Stimulated activated CD4-positive, alpha-beta T cell treated with anti-CD3 and anti-CD28 coated beads, TNF-alpha, amount 100 ng/mL, for 24 hours (primary cell): ENCODE results near the gene PTPRR.

Source experiments
- DNase-seq, 3 experiments: peaks; one replicate each; pipeline ENCODE4 v3.0.0-alpha.2; 2020; ENCODE audit warnings: low read depth in 3 of 3

The PTPRR gene

DNA sequence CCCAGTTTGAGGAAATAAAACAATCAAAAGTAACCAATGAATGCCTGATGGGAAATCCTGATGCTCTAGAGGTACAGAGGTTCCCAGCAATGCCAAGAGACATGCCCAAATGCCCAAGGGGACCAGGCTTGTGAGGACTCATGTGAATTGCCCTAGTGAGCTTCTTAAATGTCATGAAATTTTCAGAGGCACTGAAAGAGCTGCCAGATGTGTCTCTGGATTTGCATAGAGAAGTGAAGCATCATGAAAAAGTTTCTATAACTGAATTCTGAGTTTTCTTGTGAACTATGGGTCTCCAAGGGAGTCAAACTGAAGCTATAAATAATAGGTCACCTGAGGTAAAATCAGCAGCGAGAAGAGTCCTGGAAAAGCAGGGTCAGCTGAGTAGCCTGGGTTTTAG, 9.9 kb downstream of the PTPRR start:
- no peak for DNase-seq

DNA sequence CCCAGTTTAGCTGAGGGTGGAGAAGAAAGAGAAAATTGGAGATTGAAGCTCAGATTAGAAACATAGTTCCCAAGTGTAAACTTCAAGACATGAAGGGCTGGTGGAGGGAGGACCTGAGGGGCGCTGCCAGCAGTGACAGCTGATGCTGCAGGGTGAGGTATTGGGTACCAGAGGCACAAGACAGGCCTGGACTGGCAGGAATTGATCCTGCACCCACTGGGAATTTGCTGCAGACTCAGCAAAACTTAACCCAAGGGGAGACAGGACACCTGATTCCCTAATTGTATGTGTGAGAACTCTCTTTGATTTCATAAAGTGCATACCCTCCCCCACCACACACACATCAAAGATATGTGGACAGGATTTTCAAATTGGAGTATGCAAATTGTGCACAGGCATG, 11.6 kb downstream of the PTPRR start:
- no peak for DNase-seq

DNA sequence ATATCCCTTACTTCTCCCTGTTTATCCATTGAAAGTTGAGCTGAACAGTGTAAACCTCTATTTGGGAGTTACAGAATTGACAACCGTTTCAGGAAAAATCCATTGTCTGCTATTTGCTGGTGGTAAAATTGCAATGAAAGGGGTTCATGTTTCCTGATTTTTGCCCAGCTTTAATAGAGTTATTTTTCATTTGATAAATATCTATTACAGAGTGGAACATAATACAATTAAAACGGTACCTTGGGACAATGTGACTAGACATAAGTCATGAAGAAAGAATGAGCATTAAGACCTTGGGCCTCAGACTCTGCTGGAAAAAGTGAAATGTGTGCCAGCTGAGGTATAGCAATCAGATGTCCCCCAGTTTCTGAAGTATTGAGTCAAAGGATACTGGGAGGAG, 13.1 kb downstream of the PTPRR start:
- DNase-seq, result no peak

DNA sequence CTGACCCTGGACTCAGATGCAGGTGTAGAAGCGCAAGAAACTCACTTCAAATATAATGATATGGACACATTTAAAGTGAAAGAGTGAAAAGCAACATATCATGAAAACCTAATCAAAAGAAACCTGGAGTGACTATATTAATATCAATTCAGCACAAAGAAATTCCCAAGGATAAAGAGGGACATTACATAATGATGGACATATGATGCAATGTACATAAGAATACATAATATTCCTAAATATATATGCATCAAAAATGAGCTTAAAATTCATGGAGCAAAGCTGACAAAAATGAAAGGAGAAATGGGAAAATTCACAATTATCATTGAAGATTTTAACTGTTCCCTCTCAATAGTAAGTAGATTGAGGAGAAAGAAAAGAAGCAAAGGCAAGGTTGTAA, 24.6 kb downstream of the PTPRR start:
- no peak for DNase-seq

DNA sequence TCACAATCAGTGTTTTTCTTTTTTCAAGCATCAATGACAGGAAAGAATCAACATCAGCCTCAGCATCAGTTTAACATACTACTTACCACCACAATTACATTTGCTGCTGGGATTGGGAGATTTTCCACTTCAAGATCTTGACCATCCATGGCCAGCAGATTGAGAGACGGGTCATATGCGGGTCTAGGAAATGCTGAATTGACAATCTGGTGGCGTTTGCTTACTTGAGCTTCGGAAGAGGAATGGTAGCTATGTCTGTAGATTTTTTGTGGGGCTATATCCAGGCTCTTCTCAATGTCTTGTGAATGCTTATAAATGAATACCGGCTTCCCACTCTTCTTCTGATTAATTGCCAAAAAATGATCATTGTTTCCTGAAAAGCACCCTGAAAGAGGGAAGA, 27.9 kb downstream of the PTPRR start:
- DNase-seq, result no peak

DNA sequence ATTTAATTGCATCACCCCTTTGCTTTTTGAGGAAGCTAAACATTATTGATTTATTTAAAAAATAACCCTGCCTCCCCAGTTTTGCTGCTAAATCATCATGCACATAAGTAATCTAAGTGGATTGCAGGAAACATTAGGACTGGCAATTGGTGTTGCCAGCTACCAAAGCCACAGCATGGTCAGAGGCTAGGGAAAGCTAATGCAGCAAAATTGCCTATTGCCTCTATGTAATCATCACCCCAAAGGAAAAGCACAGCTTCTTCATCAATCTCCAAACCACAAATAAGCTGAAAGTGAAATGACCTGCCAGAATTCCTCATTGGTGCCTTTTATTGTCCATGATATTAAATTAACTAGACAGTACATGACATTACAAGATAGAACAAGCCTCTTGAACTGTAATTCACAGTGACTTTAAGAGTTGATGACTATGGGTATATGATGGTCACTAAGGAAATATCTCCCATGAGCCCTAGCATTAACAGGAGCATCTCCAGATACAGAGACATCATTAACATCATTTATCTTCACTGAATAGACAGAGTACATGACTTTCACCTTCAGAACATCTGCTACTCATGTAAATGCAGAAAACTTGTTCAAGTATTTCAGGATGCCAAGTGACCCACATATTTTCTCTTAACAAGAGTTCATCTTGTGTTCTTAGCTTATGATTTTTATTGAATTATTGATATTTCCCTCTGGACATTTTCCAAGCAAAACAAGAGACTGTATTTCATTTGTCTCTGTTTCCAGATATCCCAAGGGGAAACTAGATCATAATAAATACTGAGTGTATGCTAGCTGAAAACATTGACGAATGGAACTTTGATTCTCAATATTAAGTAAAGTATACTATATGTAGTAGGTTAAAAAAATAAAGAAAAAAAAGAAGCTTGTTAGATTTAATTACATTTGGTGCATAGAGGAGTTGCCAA, 29.4 kb downstream of the PTPRR start:
- DNase-seq, result no peak

DNA sequence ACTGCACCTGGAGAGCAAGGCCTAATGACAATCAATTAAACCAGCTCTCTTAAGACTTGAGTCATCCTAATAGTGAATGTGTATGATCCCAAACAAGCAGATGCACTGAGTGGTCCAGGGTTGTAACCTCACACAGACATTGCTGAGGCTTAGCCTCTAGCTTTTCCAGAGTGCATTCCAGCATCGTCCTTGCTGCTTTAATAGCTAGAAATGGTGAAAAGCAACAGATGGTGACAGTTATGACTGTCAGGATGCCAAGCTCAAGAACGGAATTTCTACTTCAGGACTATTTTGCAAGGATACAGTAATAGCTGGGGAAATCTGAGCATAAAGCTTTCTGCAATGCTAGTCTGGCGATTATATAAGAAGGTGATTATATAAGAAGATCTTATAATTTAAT, 34.6 kb downstream of the PTPRR start:
- no peak for DNase-seq

DNA sequence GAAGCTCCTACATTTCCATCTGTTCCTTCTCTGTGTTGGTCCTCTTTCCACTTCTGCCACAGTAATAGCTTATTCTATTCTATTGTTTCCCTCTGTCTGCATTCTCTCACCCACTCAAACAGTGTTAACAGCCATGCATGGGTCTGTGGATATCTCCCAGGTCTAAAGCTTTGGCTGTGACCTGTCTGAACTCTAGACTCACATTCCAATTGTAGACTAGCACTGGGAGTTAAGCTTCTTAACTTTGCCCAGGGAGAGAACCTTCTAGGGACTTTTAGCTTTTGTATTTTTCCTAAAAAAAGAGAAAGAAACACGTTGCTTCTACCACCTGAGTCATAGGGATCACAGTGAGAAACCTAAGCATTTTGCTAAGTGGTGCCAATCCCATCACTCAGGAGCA, 36.7 kb downstream of the PTPRR start:
- DNase-seq, result no peak

DNA sequence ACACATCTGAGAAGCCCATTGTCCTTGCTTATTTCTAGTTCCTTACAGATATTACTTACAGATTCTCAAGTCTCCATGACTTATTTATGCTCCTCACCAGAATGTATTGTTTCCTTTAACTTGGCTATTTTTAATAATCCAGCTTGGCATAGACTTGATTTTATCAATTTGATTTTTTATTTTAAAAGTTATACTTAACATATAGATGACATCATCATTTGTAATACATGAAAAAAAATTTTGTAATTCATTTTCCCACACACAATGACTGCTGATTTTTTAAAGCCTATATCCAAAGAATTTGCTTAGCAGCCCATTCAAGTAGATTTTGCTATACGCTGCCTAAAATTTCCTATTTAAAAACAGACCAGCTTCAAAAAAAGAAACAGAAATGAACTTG, 39.8 kb downstream of the PTPRR start:
- DNase-seq, result no peak

DNA sequence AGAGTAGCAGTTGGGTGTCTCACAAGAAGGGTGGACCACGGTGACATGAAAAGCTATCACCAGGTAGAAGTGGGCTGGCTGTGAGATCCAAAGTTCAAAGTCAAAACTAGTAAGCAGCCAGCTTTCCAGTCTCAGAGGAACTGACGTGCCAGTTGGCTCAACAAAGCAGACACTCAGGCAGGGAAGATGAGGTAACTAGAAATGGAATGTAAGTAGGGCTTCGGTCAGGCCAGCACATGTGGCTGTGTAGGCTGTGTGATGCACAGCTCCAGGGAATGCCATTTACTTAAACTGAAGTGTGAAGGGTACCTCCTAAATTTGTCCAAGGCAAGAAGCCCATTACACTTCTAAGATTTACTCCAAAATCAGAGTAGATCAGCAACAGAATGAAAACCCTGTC, 43.6 kb downstream of the PTPRR start:
- DNase-seq, result no peak

DNA sequence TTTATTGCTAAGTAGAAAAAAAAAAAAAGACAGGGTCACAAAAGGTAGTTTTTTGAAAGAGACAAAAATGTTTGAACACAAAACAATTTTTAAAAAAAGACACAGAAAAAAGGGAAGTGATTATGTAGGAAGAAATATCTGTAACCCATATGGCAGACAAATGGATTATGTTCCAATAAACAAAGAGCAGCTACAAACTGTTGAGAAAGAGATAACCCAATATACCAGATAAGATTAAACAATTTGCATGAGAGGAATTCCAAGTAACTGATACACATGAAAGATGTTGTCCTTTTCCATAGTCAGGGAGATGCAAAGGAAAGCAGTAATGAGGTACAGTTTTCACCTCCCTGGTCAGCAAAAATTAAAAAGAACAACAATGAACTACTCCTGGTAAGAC, 44.9 kb downstream of the PTPRR start:
- DNase-seq, result no peak

DNA sequence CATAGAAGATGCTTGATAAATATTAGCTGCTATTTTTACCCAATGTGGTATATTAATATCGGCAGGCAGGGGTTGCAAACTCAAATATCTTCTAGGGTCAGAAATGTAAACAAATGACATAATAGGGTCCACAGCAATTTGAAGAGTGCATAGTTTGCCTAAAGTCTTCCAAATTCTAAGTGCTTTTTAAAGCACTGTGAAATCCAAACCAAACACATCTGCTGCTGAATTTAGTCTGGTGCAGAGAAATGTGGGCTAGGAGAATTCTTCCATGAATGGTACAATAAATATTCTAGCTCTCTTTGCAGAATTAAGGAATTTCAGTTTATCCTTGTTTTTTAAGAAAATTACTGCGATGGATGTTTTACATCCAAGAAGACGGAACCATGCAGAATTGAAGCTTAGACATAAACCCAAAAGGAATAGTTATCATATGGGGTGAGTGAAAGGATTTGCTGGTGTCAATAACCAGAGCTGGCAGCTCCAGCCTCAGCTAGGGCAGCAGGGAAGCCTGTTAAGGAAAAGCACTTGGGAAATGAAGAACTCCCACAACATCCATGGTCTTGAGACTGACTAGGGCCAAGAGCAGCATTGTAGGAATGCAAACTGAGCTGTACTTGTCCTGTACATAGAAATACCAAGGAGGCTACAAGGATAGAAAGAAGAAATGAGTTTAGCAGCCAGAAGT, 65.5 kb downstream of the PTPRR start:
- no peak for DNase-seq

DNA sequence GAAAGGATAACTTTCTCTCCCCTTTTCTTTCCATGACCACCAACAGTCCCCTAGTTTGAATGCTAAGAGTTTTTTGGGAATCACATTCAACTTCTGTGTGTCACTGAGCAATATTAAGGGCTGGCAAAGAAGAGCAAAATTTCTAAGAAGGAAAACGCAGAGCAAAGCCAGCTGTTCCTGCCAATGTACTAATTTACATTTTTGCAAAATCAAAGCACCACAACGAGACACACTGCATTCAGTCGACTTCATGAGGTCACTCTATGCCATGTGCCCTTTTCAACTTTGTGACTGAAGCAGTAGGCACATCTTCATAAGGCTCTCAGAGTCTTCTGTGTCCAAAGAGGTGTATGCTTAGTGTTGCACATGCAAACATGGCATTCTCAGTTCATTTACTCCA, 66.4 kb downstream of the PTPRR start:
- DNase-seq, result no peak

DNA sequence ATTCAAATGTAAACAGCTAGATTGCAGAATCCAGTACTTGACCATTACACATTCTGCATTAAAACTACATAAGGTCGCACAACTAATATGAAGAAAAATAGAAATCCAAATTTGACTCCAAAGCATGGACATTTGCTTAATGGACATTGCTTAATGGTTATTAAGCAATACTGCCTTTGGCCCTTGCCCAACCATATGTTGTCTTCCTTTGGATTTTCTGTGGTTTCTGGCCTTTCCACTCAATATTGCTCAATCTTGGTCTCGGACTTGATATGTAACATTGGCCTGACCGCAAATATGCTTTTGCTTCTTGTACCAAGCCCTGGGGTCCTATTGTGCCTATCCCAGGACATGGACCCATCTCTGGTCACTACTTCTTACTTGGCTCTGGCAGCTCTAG, 67.2 kb downstream of the PTPRR start:
- no peak for DNase-seq

DNA sequence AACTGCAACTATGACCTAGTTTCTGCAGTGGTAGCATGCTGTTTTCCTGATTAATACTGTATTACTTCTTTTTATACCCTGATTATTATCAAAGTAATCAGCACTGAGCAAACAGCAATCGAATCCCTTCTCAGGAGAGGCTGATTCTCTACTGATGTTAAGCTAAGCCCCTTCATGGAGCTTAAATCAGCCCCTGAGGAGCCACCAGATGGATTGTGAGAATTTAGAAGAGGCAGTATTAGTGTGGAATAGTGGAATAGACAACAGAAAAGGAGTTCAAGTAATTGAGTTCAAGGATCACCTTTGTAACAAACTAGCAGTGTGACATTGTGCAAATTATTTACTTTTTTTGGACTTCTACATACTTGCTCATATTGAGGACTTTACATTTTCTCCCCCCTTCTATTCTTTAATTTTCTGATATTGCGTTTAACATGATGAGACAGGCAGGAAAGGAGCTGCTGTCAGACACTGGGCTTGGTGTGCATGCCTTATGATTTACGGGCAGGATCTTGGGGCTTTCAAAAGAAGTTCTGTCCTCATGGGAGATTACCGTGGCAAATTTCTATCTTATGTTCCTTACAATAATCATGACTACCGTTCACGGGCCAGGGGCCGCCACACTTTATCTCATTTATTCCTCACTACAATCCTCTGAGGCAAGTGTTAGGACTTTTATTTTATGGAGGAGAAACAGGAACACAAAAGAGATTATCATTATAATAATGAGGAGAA, 68.0 kb downstream of the PTPRR start:
- no peak for DNase-seq

DNA sequence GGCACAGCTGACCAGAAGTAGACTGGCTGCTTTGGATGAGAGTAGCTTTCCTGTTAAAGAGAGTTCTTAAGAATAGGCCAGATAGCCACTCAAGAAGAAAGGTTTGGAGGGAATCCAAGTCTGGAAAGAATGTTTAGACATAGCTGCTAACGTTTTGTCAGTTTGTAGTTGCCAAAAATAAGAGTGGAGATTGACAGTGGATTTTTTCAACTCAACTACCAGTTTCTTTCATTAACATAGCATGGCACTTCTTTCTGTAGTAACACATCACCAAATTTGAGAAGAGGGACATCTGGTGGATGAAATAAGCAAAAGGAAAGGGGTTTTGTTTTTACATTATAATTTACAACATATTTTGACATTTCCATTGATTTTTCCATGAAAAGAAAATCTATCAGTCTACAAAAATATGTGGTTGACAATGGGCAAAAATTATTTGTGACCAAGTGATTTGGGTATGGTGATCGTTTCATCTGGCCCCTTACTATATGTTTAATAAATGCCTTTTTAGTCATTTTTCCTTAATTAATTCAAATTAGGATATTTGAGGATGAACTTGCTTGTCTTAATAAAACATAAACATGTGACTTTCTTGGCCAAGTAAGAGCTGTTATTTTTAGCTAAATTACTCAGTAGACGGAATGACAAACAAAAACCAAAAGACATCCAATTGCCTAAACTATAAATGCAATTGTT, 71.1 kb downstream of the PTPRR start:
- no peak for DNase-seq

DNA sequence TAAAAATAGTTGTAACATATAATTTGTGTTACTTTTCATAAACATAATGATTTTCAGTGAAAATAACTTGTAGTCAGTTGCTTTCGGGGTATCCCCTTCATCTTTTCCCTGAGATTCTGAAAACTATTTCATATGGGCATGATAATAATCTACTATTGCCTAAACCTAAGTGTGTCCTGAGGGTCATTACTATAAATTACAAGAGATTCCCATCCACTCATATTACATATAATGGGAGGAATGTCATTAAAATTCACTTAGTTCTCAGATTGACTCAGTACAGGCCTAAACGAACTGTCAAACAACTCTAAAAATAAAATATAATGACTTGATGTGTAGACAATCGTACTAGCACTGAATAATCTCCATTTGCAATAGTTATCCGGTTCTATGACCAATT, 72.7 kb downstream of the PTPRR start:
- DNase-seq, result no peak

DNA sequence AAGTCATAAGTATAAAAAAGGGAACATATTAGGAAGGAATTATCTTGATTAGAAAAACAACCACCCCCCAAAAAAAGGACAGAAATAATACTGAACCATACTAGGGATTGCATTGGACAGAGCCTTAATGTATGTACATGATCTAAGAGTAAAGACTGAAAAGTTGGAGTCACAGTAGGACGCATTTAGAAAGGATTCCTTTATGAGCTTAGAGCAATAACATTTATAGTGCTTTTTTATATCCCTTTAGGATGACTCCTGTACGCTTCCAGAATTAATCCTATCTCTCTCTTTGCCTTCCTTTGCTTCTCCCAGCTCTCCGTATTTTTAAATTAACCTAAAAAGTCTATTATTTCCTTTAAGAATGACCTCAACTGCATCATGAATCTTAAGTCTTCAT, 75.3 kb downstream of the PTPRR start:
- no peak for DNase-seq

DNA sequence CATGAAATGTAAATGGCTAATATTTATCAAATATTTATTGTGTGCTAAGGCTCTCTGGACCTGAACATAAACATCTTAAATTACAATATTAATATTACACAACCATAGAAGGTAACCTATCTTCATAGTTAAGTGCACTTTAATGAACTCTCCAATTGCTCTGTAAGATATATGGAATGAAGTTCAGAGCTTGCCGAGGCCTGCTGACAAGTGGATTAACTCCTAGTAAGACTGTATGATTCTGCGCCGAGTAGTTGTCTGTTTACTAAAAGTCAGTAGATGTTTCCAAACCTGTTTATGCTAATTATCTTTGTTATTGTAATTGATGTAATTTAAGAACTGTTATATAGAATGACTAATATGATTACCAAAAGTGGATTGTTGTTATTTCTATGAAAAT, 77.2 kb downstream of the PTPRR start:
- DNase-seq, result no peak

DNA sequence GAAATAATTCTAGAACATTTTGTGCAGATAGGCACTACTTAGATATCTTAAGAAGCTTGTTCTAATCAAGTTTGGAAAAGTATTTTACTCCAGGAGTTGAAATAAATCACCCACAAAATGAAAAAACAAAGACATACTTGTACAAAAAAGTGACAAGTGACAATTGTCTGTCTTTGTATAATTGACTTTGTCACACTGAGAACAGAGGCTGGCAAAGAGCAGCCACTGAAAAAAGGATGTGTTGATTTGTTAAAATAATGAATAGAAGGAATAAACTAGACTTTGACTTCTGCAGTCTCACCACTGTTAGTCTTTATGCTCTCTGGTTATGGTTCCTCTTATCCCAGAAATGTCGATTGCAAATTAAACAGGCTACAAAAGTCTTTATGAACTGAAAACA, 77.6 kb downstream of the PTPRR start:
- no peak for DNase-seq

DNA sequence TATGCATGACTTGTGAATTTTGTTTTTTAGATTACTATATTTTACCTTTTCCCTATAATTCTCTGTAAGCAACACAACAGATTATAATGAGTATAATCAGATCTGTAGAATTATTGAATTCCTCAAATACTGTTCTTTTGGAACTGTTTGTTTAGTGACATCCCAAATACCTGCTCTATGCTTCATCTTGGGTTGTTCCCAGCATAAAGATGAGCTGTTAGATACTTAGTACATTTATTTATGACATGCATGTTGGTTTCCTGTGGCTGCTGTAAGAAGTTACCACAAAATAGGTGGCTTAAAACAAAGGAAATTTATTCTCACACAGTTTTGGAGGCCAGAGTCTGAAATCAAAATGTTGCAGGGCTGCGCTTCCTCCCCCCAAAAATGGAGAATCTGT, 78.4 kb downstream of the PTPRR start:
- DNase-seq, result no peak
